Hepatocyte (in vitro differentiated cells): ENCODE measurements around the gene PREX1. TPM values are rescaled to one million over a fixed set of nuclear protein-coding genes. Genes with fewer than 3 reads are reported as not detected.

Experiments used
- DNase-seq: peaks from one replicate; pipeline ENCODE4 v3.0.0-alpha.2; 2016; ENCODE audit warnings: low spot score
- H2AFZ ChIP-seq: fragments of 200-600 bp; sonication (generic); 2 replicates; pipeline ENCODE4 v1.6.0; 2016; ENCODE audit warnings: antibody characterized with exemption, mild to moderate bottlenecking
- H3K27ac ChIP-seq: fragments of 200-600 bp; sonication (generic); 2 replicates; pipeline ENCODE4 v1.5.1; 2016; ENCODE audit warnings: mild to moderate bottlenecking
- H3K27me3 ChIP-seq: fragments of 200-600 bp; sonication (generic); 2 replicates; pipeline ENCODE4 v1.6.1; 2016
- H3K36me3 ChIP-seq: fragments of 200-600 bp; sonication (generic); replicated peaks from 2 replicates; pipeline ENCODE4 v1.5.1; 2016; ENCODE audit warnings: low read depth; ENCODE audit not compliant: insufficient read depth
- H3K4me1 ChIP-seq: fragments of 200-600 bp; sonication (generic); 2 replicates; pipeline ENCODE4 v1.5.1; 2016; ENCODE audit warnings: mild to moderate bottlenecking, moderate library complexity; ENCODE audit not compliant: insufficient read depth
- H3K4me2 ChIP-seq: fragments of 200-600 bp; sonication (generic); 2 replicates; pipeline ENCODE4 v1.6.0; 2016
- H3K4me3 ChIP-seq: fragments of 200-600 bp; sonication (generic); 2 replicates; pipeline ENCODE4 v1.5.1; 2016; ENCODE audit warnings: mild to moderate bottlenecking
- H3K79me2 ChIP-seq: fragments of 200-600 bp; sonication (generic); 2 replicates; pipeline ENCODE4 v1.6.0; 2017; ENCODE audit warnings: mild to moderate bottlenecking
- H3K9me2 ChIP-seq: fragments of 200-600 bp; sonication (generic); replicated peaks from 2 replicates; pipeline ENCODE4 v1.6.0; 2017; ENCODE audit warnings: mild to moderate bottlenecking; ENCODE audit not compliant: insufficient read depth
- H3K9me3 ChIP-seq: fragments of 200-600 bp; sonication (generic); 2 replicates; pipeline ENCODE4 v1.5.1; 2016; ENCODE audit warnings: low read depth, mild to moderate bottlenecking
- H4K20me1 ChIP-seq: fragments of 200-600 bp; sonication (generic); 2 replicates; pipeline ENCODE4 v1.6.0; 2016; ENCODE audit warnings: mild to moderate bottlenecking; ENCODE audit not compliant: insufficient read depth, poor library complexity, severe bottlenecking
- EZH2 ChIP-seq: fragments of 200-600 bp; sonication (generic); IDR thresholded peaks from 2 replicates; pipeline ENCODE4 v1.6.1; 2016; ENCODE audit warnings: antibody characterized with exemption, mild to moderate bottlenecking, borderline replicate concordance
- EZH2phosphoT487 ChIP-seq: fragments of 200-600 bp; sonication (generic); IDR thresholded peaks from one replicate; pipeline ENCODE4 v1.6.1; 2018; ENCODE audit warnings: antibody characterized with exemption, mild to moderate bottlenecking, low read depth, moderate library complexity; ENCODE audit not compliant: unreplicated experiment, severe bottlenecking
- WGBS: methylation state at CpG from one replicate; pipeline ENCODE4 v1.1.6; 2016; ENCODE audit warnings: low lambda C conversion rate; ENCODE audit errors: missing lambda C conversion rate; 5-methylcytosine and 5-hydroxymethylcytosine counted together
- polyA plus RNA-seq: library from polyadenylated mRNA; unstranded; fragments of >200 nt; fragmentation: Nextera tagmentation; extraction: Ambion mirVana; gene quantifications from 2 replicates; pipeline ENCODE4 v1.2.1, GENCODE V29; 2016
- total RNA-seq: library from RNA; depleted of rRNA; stranded (reverse); fragments of >200 nt; gene quantifications from 2 replicates; pipeline ENCODE4 v1.2.3, GENCODE V29; 2014
- TF ChIP-seq, protein P1 (sequence below): fragments of 200-600 bp; sonication (generic); IDR thresholded peaks from 2 replicates; pipeline ENCODE4 v1.5.1; 2016; ENCODE audit warnings: antibody characterized with exemption, mild to moderate bottlenecking; ENCODE audit not compliant: poor library complexity

Gene PREX1
- total and polyA plus RNA-seq, 2 experiments from 2014 or later, result 1.8 to 2.9 TPM

DNA sequence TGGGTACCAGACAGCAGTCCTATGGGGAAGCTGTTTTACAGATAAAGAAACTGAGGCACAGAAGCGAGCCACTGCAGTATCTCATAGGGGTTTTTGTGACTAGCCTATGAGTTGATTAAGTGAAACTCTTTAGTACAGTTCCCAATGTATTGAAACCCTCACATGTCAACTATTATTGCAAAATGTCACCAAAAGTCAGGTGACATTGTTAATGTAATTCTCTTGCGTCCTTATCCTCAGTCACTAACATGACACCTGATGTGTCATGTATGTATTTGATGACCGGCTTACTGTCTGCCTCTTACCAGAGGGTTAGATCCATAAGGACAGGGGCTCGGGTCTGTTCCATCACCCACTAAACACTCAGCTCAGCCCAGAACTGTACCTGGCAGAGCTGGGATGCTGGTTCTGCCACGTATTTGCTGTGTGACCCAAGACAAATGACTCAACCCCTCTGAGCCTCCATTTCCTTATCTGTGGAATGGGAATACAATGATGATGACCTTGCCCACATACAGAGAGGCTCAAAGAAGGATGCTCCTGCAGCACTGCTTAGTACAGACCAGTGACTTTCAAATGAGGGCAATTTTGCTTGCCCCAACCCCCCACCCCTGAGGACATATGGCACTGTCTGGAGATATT is 32.9 kb downstream of the PREX1 start:
- no peak overlapping the region for H3K4me3 ChIP-seq
- H3K27ac ChIP-seq, result no peak overlapping the region
- no peaks in the 10 kb centered on the region for H3K36me3 ChIP-seq
- DNase-seq, result no peak
- no peaks in the 10 kb centered on the region for H3K9me3 ChIP-seq
- H2AFZ ChIP-seq, result no peak overlapping the region
- H4K20me1 ChIP-seq, result no peaks in the 10 kb centered on the region
- no peaks in the 10 kb centered on the region for H3K79me2 ChIP-seq
- WGBS, result 85% methylated on average over 5 of the region's 5 CpGs
- TF ChIP-seq EZH2phosphoT487 (no peak), EZH2 (no peak)
- H3K9me2 ChIP-seq, result no peaks in the 10 kb centered on the region
- no peaks in the 10 kb centered on the region for H3K27me3 ChIP-seq
- H3K4me1 ChIP-seq, result peaks cover 5% of the 10 kb centered on the region
- no peak overlapping the region for H3K4me2 ChIP-seq

DNA sequence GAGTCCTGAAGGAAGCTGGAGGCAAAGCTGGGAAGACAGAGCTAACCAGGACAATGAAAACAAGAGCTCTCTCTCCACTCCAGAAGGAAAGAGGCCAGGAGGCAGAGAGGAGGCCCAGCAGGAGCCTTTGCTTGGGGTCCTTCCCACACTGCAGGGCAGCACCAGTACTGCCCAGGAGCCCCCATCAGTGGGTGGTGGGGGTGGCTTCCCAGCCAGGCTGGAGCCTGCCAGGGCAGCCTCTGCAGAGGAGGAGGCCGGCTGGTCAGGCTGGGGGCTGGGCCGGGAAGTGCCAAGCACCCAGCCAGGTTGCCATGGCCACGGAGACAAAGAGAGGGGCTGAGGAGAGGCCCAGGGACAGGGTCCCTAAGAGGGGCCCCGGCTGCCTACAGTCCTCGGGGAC is 33.4 kb downstream of the PREX1 start:
- 44% methylated on average over 5 of the region's 5 CpGs for WGBS
- no peaks in the 10 kb centered on the region for H3K79me2 ChIP-seq
- H4K20me1 ChIP-seq, result no peaks in the 10 kb centered on the region
- no peaks in the 10 kb centered on the region for H3K9me2 ChIP-seq
- DNase-seq, result no peak
- TF ChIP-seq EZH2phosphoT487 (no peak), EZH2 (no peak)
- TF ChIP-seq, protein P1, sequence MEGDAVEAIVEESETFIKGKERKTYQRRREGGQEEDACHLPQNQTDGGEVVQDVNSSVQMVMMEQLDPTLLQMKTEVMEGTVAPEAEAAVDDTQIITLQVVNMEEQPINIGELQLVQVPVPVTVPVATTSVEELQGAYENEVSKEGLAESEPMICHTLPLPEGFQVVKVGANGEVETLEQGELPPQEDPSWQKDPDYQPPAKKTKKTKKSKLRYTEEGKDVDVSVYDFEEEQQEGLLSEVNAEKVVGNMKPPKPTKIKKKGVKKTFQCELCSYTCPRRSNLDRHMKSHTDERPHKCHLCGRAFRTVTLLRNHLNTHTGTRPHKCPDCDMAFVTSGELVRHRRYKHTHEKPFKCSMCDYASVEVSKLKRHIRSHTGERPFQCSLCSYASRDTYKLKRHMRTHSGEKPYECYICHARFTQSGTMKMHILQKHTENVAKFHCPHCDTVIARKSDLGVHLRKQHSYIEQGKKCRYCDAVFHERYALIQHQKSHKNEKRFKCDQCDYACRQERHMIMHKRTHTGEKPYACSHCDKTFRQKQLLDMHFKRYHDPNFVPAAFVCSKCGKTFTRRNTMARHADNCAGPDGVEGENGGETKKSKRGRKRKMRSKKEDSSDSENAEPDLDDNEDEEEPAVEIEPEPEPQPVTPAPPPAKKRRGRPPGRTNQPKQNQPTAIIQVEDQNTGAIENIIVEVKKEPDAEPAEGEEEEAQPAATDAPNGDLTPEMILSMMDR, result no peak
- no peak overlapping the region for H3K27ac ChIP-seq
- no peaks in the 10 kb centered on the region for H3K27me3 ChIP-seq
- no peak overlapping the region for H3K4me3 ChIP-seq
- no peaks in the 10 kb centered on the region for H3K36me3 ChIP-seq
- H2AFZ ChIP-seq, result no peak overlapping the region
- no peak overlapping the region for H3K4me2 ChIP-seq
- H3K4me1 ChIP-seq, result peaks cover 5% of the 10 kb centered on the region
- no peaks in the 10 kb centered on the region for H3K9me3 ChIP-seq

DNA sequence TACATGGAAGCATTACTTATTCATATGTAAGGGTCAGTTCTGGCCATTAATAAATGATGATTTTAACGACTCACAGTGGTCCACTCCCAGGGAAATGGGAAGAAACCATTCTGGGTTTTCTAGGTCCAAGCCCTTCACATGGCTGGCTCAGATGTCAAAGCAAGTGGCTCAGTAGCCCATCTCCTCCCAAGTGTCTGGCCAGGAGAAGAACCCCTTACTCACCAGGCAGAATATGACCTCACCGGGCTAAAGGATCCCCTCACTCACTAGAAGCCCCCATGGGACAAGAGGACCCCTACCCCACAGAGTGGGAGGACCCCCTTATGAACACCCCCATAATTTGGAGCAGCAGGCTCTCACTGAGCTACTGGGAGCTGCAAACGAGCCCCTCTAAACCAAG is 34.0 kb downstream of the PREX1 start:
- no peaks in the 10 kb centered on the region for H3K79me2 ChIP-seq
- no peak overlapping the region for H3K4me3 ChIP-seq
- H2AFZ ChIP-seq, result no peak overlapping the region
- H3K27ac ChIP-seq, result no peak overlapping the region
- H3K9me3 ChIP-seq, result no peaks in the 10 kb centered on the region
- H3K4me2 ChIP-seq, result no peak overlapping the region
- H4K20me1 ChIP-seq, result no peaks in the 10 kb centered on the region
- 89% methylated on average over 3 of the region's 3 CpGs for WGBS
- peaks cover 5% of the 10 kb centered on the region for H3K4me1 ChIP-seq
- H3K9me2 ChIP-seq, result no peaks in the 10 kb centered on the region
- no peaks in the 10 kb centered on the region for H3K36me3 ChIP-seq
- TF ChIP-seq EZH2 (no peak), EZH2phosphoT487 (no peak)
- TF ChIP-seq, protein P1, result no peak
- H3K27me3 ChIP-seq, result no peaks in the 10 kb centered on the region
- no peak for DNase-seq

DNA sequence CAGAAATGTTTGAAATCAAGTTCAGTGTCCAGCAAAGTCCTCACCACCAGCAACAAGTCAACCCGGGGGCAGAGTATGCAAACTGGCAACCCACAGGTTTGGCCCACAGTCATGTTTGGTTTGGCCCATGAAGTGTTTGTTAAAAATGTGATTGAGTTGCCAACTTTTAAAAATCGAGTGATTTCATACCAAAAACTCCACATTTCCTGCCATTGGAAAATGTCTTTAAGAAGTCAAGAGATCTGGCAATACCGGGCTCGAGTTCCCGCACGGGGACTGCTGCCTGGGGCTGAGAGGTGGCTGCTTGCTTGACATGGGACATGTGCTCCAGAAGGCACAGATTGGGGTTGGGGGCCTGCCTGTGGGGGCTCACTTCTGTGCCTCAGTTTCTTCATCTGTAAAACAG is 36.1 kb downstream of the PREX1 start:
- H3K9me3 ChIP-seq, result no peaks in the 10 kb centered on the region
- no peaks in the 10 kb centered on the region for H3K9me2 ChIP-seq
- H3K4me1 ChIP-seq, result peaks cover 5% of the 10 kb centered on the region
- TF ChIP-seq, protein P1, result no peak
- no peak for TF ChIP-seq EZH2phosphoT487
- TF ChIP-seq EZH2, result no peak
- H3K27me3 ChIP-seq, result no peaks in the 10 kb centered on the region
- H3K27ac ChIP-seq, result no peak overlapping the region
- no peak overlapping the region for H2AFZ ChIP-seq
- no peaks in the 10 kb centered on the region for H4K20me1 ChIP-seq
- no peak overlapping the region for H3K4me3 ChIP-seq
- no peaks in the 10 kb centered on the region for H3K79me2 ChIP-seq
- no peaks in the 10 kb centered on the region for H3K36me3 ChIP-seq
- 76% methylated on average over 6 of the region's 6 CpGs for WGBS
- no peak for DNase-seq
- no peak overlapping the region for H3K4me2 ChIP-seq
